ENCODE results near the gene SIPA1L3. TPM values are rescaled to one million over a fixed set of nuclear protein-coding genes. Genes with fewer than 3 reads are reported as not detected.

The SIPA1L3 gene
- total RNA-seq, 1 donor from 2014 or later: 26.9 TPM

- DNase-seq (ENCODE audit: low read depth) (no peak), FAIRE-seq (no peak)
- Histone ChIP-seq H3K36me3 (ENCODE audit: insufficient read depth, low read length) (no peaks in the 10 kb centered on the region), H4K20me1 (ENCODE audit: insufficient read depth, low read length) (peaks cover 12% of the 10 kb centered on the region), H3K9me3 (ENCODE audit: insufficient read depth, low read depth, low read length) (no peaks in the 10 kb centered on the region), H3K4me2 (ENCODE audit: low read length) (peak overlapping the region; percentile 34), H3K4me3 (ENCODE audit: insufficient read depth, low read depth, low read length) (no peak overlapping the region), H3K27ac (ENCODE audit: low read depth, low read length) (no peak overlapping the region), H2AFZ (ENCODE audit: low read depth, low read length) (no peak overlapping the region), H3K9ac (ENCODE audit: low read length) (peak overlapping the region; percentile 27), H3K79me2 (ENCODE audit: insufficient read depth, low read length) (peaks cover 8% of the 10 kb centered on the region), H3K27me3 (ENCODE audit: insufficient read depth, low read length) (no peaks in the 10 kb centered on the region), H3K4me1 (ENCODE audit: insufficient read depth, low read length) (peaks cover 12% of the 10 kb centered on the region)
- peaks cover 2% of the 10 kb centered on the region for H3K9me3 Mint-ChIP-seq (ENCODE audit: unreplicated experiment)
- H3K27me3 Mint-ChIP-seq (ENCODE audit: low read depth, unreplicated experiment): no peaks in the 10 kb centered on the region
- H3K4me1 Mint-ChIP-seq (ENCODE audit: low read depth, unreplicated experiment): peaks cover 2% of the 10 kb centered on the region
- TF ChIP-seq EZH2 (IDR thresholded peaks at IDR 0.05; ENCODE audit: insufficient read depth, low read length): no peak
- TF ChIP-seq CTCF (IDR thresholded peaks at IDR 0.05; ENCODE audit: insufficient read depth, low read depth, low read length): no peak
- H3K36me3 Mint-ChIP-seq (ENCODE audit: low read depth, unreplicated experiment): peaks cover 7% of the 10 kb centered on the region
- H3K27ac Mint-ChIP-seq (ENCODE audit: unreplicated experiment): no peak overlapping the region
- no peak overlapping the region for H3K4me3 Mint-ChIP-seq (ENCODE audit: unreplicated experiment)
Observed at GRCh38 chr19:38055655-38056521, 148.9 kb downstream of the SIPA1L3 start.

- peaks cover 2% of the 10 kb centered on the region for H3K9me3 Mint-ChIP-seq (ENCODE audit: unreplicated experiment)
- Histone ChIP-seq H3K9me3 (ENCODE audit: insufficient read depth, low read depth, low read length) (no peaks in the 10 kb centered on the region), H2AFZ (ENCODE audit: low read depth, low read length) (no peak overlapping the region), H3K9ac (ENCODE audit: low read length) (no peak overlapping the region), H4K20me1 (ENCODE audit: insufficient read depth, low read length) (peaks cover 12% of the 10 kb centered on the region), H3K79me2 (ENCODE audit: insufficient read depth, low read length) (peaks cover 13% of the 10 kb centered on the region), H3K36me3 (ENCODE audit: insufficient read depth, low read length) (no peaks in the 10 kb centered on the region), H3K27ac (ENCODE audit: low read depth, low read length) (no peak overlapping the region), H3K4me1 (ENCODE audit: insufficient read depth, low read length) (peaks cover 19% of the 10 kb centered on the region), H3K27me3 (ENCODE audit: insufficient read depth, low read length) (no peaks in the 10 kb centered on the region), H3K4me2 (ENCODE audit: low read length) (no peak overlapping the region), H3K4me3 (ENCODE audit: insufficient read depth, low read depth, low read length) (no peak overlapping the region)
- H3K4me1 Mint-ChIP-seq (ENCODE audit: low read depth, unreplicated experiment): peaks cover 8% of the 10 kb centered on the region
- no peak for DNase-seq (ENCODE audit: low read depth)
- peaks cover 3% of the 10 kb centered on the region for H3K36me3 Mint-ChIP-seq (ENCODE audit: low read depth, unreplicated experiment)
- no peak for TF ChIP-seq CTCF (IDR thresholded peaks at IDR 0.05; ENCODE audit: insufficient read depth, low read depth, low read length)
- no peak for TF ChIP-seq EZH2 (IDR thresholded peaks at IDR 0.05; ENCODE audit: insufficient read depth, low read length)
- H3K27ac Mint-ChIP-seq (ENCODE audit: unreplicated experiment): no peak overlapping the region
- no peak overlapping the region for H3K4me3 Mint-ChIP-seq (ENCODE audit: unreplicated experiment)
- no peak for FAIRE-seq
- no peaks in the 10 kb centered on the region for H3K27me3 Mint-ChIP-seq (ENCODE audit: low read depth, unreplicated experiment)
Observed at GRCh38 chr19:38056646-38057045, 149.6 kb downstream of the SIPA1L3 start.
